ENCODE results near the gene ACOT8.

The ACOT8 gene

GRCh38 chr20:45822857-45823256, 34.3 kb downstream of the ACOT8 start:
- Histone ChIP-seq H3K79me2 (ENCODE audit: insufficient read depth, low read length) (no peaks in the 10 kb centered on the region), H3K9me3 (ENCODE audit: insufficient read depth, low read length, severe bottlenecking) (no peaks in the 10 kb centered on the region), H3K4me2 (ENCODE audit: insufficient read depth, low read length) (no peak overlapping the region), H4K20me1 (ENCODE audit: insufficient read depth, low read length) (no peaks in the 10 kb centered on the region), H3K27ac (ENCODE audit: low read length) (no peak overlapping the region), H3K9ac (ENCODE audit: low read depth, low read length) (no peak overlapping the region), H2AFZ (ENCODE audit: low read depth, low read length) (no peak overlapping the region), H3K4me1 (ENCODE audit: insufficient read depth, low read length) (no peaks in the 10 kb centered on the region), H3K4me3 (ENCODE audit: low read depth in 1 of 2, low read length in 2 of 2) (no peak overlapping the region), H3K36me3 (ENCODE audit: insufficient read depth, low read length) (no peaks in the 10 kb centered on the region), H3K27me3 (ENCODE audit: insufficient read depth, low read length, poor library complexity) (peaks cover 4% of the 10 kb centered on the region)
- TF ChIP-seq CTCF (IDR thresholded peaks at IDR 0.05; ENCODE audit: borderline replicate concordance, extremely low read depth, low read length, poor library complexity, severe bottlenecking) = no peak
- TF ChIP-seq EZH2 (IDR thresholded peaks at IDR 0.05; ENCODE audit: borderline replicate concordance, low read depth, low read length, severe bottlenecking) = no peak
- no peak; the same call in 1 of the 3 replicates for ATAC-seq (ENCODE audit: insufficient read depth, low read depth)
- DNase-seq = no peak

GRCh38 chr20:45821947-45822346, 35.2 kb downstream of the ACOT8 start:
- Histone ChIP-seq H4K20me1 (ENCODE audit: insufficient read depth, low read length) (no peaks in the 10 kb centered on the region), H2AFZ (ENCODE audit: low read depth, low read length) (no peak overlapping the region), H3K4me2 (ENCODE audit: insufficient read depth, low read length) (no peak overlapping the region), H3K27me3 (ENCODE audit: insufficient read depth, low read length, poor library complexity) (peaks cover 4% of the 10 kb centered on the region), H3K79me2 (ENCODE audit: insufficient read depth, low read length) (no peaks in the 10 kb centered on the region), H3K9me3 (ENCODE audit: insufficient read depth, low read length, severe bottlenecking) (no peaks in the 10 kb centered on the region), H3K36me3 (ENCODE audit: insufficient read depth, low read length) (no peaks in the 10 kb centered on the region), H3K27ac (ENCODE audit: low read length) (no peak overlapping the region), H3K9ac (ENCODE audit: low read depth, low read length) (no peak overlapping the region), H3K4me1 (ENCODE audit: insufficient read depth, low read length) (no peaks in the 10 kb centered on the region), H3K4me3 (ENCODE audit: low read depth in 1 of 2, low read length in 2 of 2) (no peak overlapping the region)
- DNase-seq (no peak), ATAC-seq (ENCODE audit: insufficient read depth, low read depth) (no peak)
- TF ChIP-seq EZH2 (IDR thresholded peaks at IDR 0.05; ENCODE audit: borderline replicate concordance, low read depth, low read length, severe bottlenecking) (no peak), CTCF (IDR thresholded peaks at IDR 0.05; ENCODE audit: borderline replicate concordance, extremely low read depth, low read length, poor library complexity, severe bottlenecking) (no peak)

- Histone ChIP-seq H3K4me2 (ENCODE audit: insufficient read depth, low read length) (no peak overlapping the region), H3K27ac (ENCODE audit: low read length) (no peak overlapping the region), H3K9me3 (ENCODE audit: insufficient read depth, low read length, severe bottlenecking) (no peaks in the 10 kb centered on the region), H2AFZ (ENCODE audit: low read depth, low read length) (no peak overlapping the region), H3K36me3 (ENCODE audit: insufficient read depth, low read length) (peaks cover 19% of the 10 kb centered on the region), H3K27me3 (ENCODE audit: insufficient read depth, low read length, poor library complexity) (peaks cover 4% of the 10 kb centered on the region), H3K79me2 (ENCODE audit: insufficient read depth, low read length) (peaks cover 2% of the 10 kb centered on the region), H3K4me1 (ENCODE audit: insufficient read depth, low read length) (peaks cover 10% of the 10 kb centered on the region), H3K4me3 (ENCODE audit: low read depth in 1 of 2, low read length in 2 of 2) (no peak overlapping the region), H4K20me1 (ENCODE audit: insufficient read depth, low read length) (peaks cover 11% of the 10 kb centered on the region; the same call in 1 of the 2 replicates), H3K9ac (ENCODE audit: low read depth, low read length) (no peak overlapping the region)
- DNase-seq (no peak), ATAC-seq (ENCODE audit: insufficient read depth, low read depth) (no peak)
- no peak for TF ChIP-seq EZH2 (IDR thresholded peaks at IDR 0.05; ENCODE audit: borderline replicate concordance, low read depth, low read length, severe bottlenecking)
- TF ChIP-seq CTCF (IDR thresholded peaks at IDR 0.05; ENCODE audit: borderline replicate concordance, extremely low read depth, low read length, poor library complexity, severe bottlenecking) = no peak
These were observed 37.7 kb downstream of the ACOT8 start for GRCh38 chr20:45819466-45819865.

- Histone ChIP-seq H3K27ac (ENCODE audit: low read length) (no peak overlapping the region), H3K9me3 (ENCODE audit: insufficient read depth, low read length, severe bottlenecking) (no peaks in the 10 kb centered on the region), H3K4me3 (ENCODE audit: low read depth in 1 of 2, low read length in 2 of 2) (no peak overlapping the region), H3K79me2 (ENCODE audit: insufficient read depth, low read length) (peaks cover 12% of the 10 kb centered on the region), H4K20me1 (ENCODE audit: insufficient read depth, low read length) (peaks cover 14% of the 10 kb centered on the region; the same call in 1 of the 2 replicates), H3K4me1 (ENCODE audit: insufficient read depth, low read length) (peaks cover 21% of the 10 kb centered on the region), H2AFZ (ENCODE audit: low read depth, low read length) (no peak overlapping the region), H3K27me3 (ENCODE audit: insufficient read depth, low read length, poor library complexity) (peaks cover 4% of the 10 kb centered on the region), H3K36me3 (ENCODE audit: insufficient read depth, low read length) (peaks cover 30% of the 10 kb centered on the region), H3K4me2 (ENCODE audit: insufficient read depth, low read length) (no peak overlapping the region), H3K9ac (ENCODE audit: low read depth, low read length) (no peak overlapping the region)
- DNase-seq (no peak), ATAC-seq (ENCODE audit: insufficient read depth, low read depth) (no peak)
- no peak for TF ChIP-seq CTCF (IDR thresholded peaks at IDR 0.05; ENCODE audit: borderline replicate concordance, extremely low read depth, low read length, poor library complexity, severe bottlenecking)
- TF ChIP-seq EZH2 (IDR thresholded peaks at IDR 0.05; ENCODE audit: borderline replicate concordance, low read depth, low read length, severe bottlenecking) = no peak
These were observed 39.0 kb downstream of the ACOT8 start for GRCh38 chr20:45818239-45818638.
